HUDEP-2 (cell line): ENCODE results near the gene SMCHD1.

Experiments
- DNase-seq, 76 experiments: peaks; one replicate each; lab custom pipeline; 2025; ENCODE audit not compliant: unreplicated experiment in 76 of 76; lab: John Stamatoyannopoulos, UW

Gene SMCHD1

GRCh38 chr18:2655178-2655953, at the start of gene SMCHD1:
TSS of gene SMCHD1 (plus strand) at chr18:2655726. CDS start at chr18:2656076, 350 bp downstream.
- DNase-seq: peak in 68 of 76 experiments; percentile 6 to 91 (median 59)

- DNase-seq: no peak
Observed at GRCh38 chr18:2606335-2606734, 49.2 kb upstream of the SMCHD1 start.

- no peak for DNase-seq
Observed at GRCh38 chr18:2609604-2610003, 45.9 kb upstream of the SMCHD1 start.

- DNase-seq: no peak
Observed at GRCh38 chr18:2610549-2610948, 45.0 kb upstream of the SMCHD1 start.

GRCh38 chr18:2612996-2613395, 42.5 kb upstream of the SMCHD1 start:
- no peak for DNase-seq

GRCh38 chr18:2617401-2617998, 38.0 kb upstream of the SMCHD1 start:
- no peak for DNase-seq

GRCh38 chr18:2618009-2618408, 37.5 kb upstream of the SMCHD1 start:
- DNase-seq: no peak

GRCh38 chr18:2625217-2625616, 30.3 kb upstream of the SMCHD1 start:
- DNase-seq: no peak

GRCh38 chr18:2627821-2628276, 27.7 kb upstream of the SMCHD1 start:
- DNase-seq: peak in 1 of 76 experiments; percentile 0

GRCh38 chr18:2629003-2629402, 26.5 kb upstream of the SMCHD1 start:
- DNase-seq: no peak

- no peak for DNase-seq
Observed at GRCh38 chr18:2635586-2635985, 19.9 kb upstream of the SMCHD1 start.

- DNase-seq: no peak
Observed at GRCh38 chr18:2636126-2636631, 19.3 kb upstream of the SMCHD1 start.

- peak in 1 of 76 experiments; percentile 11 for DNase-seq
Observed at GRCh38 chr18:2641638-2642037, 13.9 kb upstream of the SMCHD1 start.

- DNase-seq: no peak
Observed at GRCh38 chr18:2642771-2643170, 12.8 kb upstream of the SMCHD1 start.

GRCh38 chr18:2644535-2644934, 11.0 kb upstream of the SMCHD1 start:
- DNase-seq: no peak

- no peak for DNase-seq
Observed at GRCh38 chr18:2651981-2652380, 3.5 kb upstream of the SMCHD1 start.

- DNase-seq: no peak
Observed at GRCh38 chr18:2653467-2653866, 2.1 kb upstream of the SMCHD1 start.

- DNase-seq: no peak
Observed at GRCh38 chr18:2654169-2654927, 1.2 kb upstream of the SMCHD1 start.

GRCh38 chr18:2654928-2655177, 673 bp upstream of the SMCHD1 start:
- DNase-seq: peak in 4 of 76 experiments; percentile 4 to 59 (median 20)

GRCh38 chr18:2655954-2656236, 369 bp downstream of the SMCHD1 start:
- peak in 23 of 76 experiments; percentile 19 to 79 (median 46) for DNase-seq

GRCh38 chr18:2656237-2656980, 883 bp downstream of the SMCHD1 start:
- peak in 15 of 76 experiments; percentile 1 to 67 (median 24) for DNase-seq
